Keratinocyte (primary cell): ENCODE data around the gene ZNF397. TPM values are rescaled to one million over a fixed set of nuclear protein-coding genes. Genes with fewer than 3 reads are reported as not detected.

Experiments
- DNase-seq: peaks from one replicate; pipeline ENCODE4 v3.0.0-alpha.2; 2011; ENCODE audit warnings: low read depth, missing footprints, low spot score
- FAIRE-seq: peaks from 2 replicates; lab custom pipeline; 2011; peaks lifted over from hg19 to GRCh38; lab: Jason Lieb, UNC
- H2AFZ ChIP-seq: 2 replicates; pipeline ENCODE4 v1.6.0; 2012; ENCODE audit warnings: low read length, control low read depth, inconsistent platforms; ENCODE audit not compliant: control insufficient read depth
- H3K27ac ChIP-seq: 2 replicates; pipeline ENCODE4 v1.5.1; 2011; ENCODE audit warnings: low read length; ENCODE audit not compliant: control insufficient read depth, insufficient read depth
- H3K27me3 ChIP-seq: 3 replicates; pipeline ENCODE4 v1.6.0; 2011; ENCODE audit warnings: low read length; ENCODE audit not compliant: control insufficient read depth, insufficient read depth; ENCODE audit errors: extremely low read depth
- H3K36me3 ChIP-seq, 2 experiments: 2 replicates in 1 of 2; 3 replicates in 1 of 2; pipeline ENCODE4 v1.5.1; 2011; ENCODE audit warnings: low read length in 2 of 2, mild to moderate bottlenecking in 1 of 2; ENCODE audit not compliant: control insufficient read depth in 2 of 2, insufficient read depth in 2 of 2; ENCODE audit errors: extremely low read depth in 1 of 2
- H3K4me1 ChIP-seq: 3 replicates; pipeline ENCODE4 v1.5.1; 2011; ENCODE audit warnings: low read length; ENCODE audit not compliant: control insufficient read depth, insufficient read depth; ENCODE audit errors: extremely low read depth
- H3K4me2 ChIP-seq: 3 replicates; pipeline ENCODE4 v1.6.0; 2011; ENCODE audit warnings: low read depth, low read length; ENCODE audit not compliant: control insufficient read depth, insufficient read depth; ENCODE audit errors: extremely low read depth
- H3K4me3 ChIP-seq, 3 experiments: fragments of 200-600 bp in 1 of 3; sonication (generic) in 1 of 3; 2 replicates in 2 of 3; 3 replicates in 1 of 3; pipeline ENCODE4 v1.5.1; 2011 to 2016; ENCODE audit warnings: low read length in 3 of 3, mild to moderate bottlenecking in 3 of 3, control low read depth in 2 of 3, inconsistent platforms in 1 of 3, low read depth in 1 of 3, mixed read lengths in 1 of 3, mixed run types in 1 of 3, moderate library complexity in 1 of 3; ENCODE audit not compliant: control insufficient read depth in 2 of 3, insufficient read depth in 2 of 3; ENCODE audit errors: extremely low read depth in 1 of 3
- H3K79me2 ChIP-seq: 2 replicates; pipeline ENCODE4 v1.6.0; 2012; ENCODE audit warnings: low read length; ENCODE audit not compliant: control insufficient read depth, insufficient read depth
- H3K9ac ChIP-seq: 3 replicates; pipeline ENCODE4 v1.6.0; 2011; ENCODE audit warnings: low read length; ENCODE audit not compliant: control insufficient read depth, insufficient read depth; ENCODE audit errors: extremely low read depth
- H3K9me1 ChIP-seq: 3 replicates; pipeline ENCODE4 v1.6.0; 2011; ENCODE audit warnings: low read length; ENCODE audit not compliant: control insufficient read depth, insufficient read depth; ENCODE audit errors: extremely low read depth
- H3K9me3 ChIP-seq: 2 replicates; pipeline ENCODE4 v1.5.1; 2012; ENCODE audit warnings: low read depth, low read length; ENCODE audit not compliant: control insufficient read depth
- H4K20me1 ChIP-seq: 3 replicates; pipeline ENCODE4 v1.6.0; 2011; ENCODE audit warnings: low read length; ENCODE audit not compliant: control insufficient read depth, insufficient read depth; ENCODE audit errors: extremely low read depth
- EZH2 ChIP-seq: IDR thresholded peaks from one replicate; pipeline ENCODE4 v1.6.1; 2012; ENCODE audit warnings: inconsistent platforms, mild to moderate bottlenecking, low read length, moderate library complexity
- dilution Hi-C: fragments of 300-500 bp; cut with MboI; formaldehyde crosslinking; loops from one replicate; pipeline ENCODE4 v1.7.0; 2020; ENCODE audit warnings: low sequenced_read_pairs; ENCODE audit not compliant: extremely low pct_ligation_motif_present
- polyA plus RNA-seq, 5 experiments: library from polyadenylated mRNA; depleted of rRNA in 3 of 5; stranded (reverse) in 3 of 5; stranded (forward) in 1 of 5; unstranded in 1 of 5; fragments of >200 nt; gene quantifications; 1 replicate in 1 of 5; 2 replicates in 3 of 5; 3 replicates in 1 of 5; pipeline versions ENCODE4 v1.2.1 to v1.2.3, GENCODE V29; 2011 to 2012; ENCODE audit warnings: missing spikeins in 2 of 5, low read depth in 1 of 5, low replicate concordance in 1 of 5
- TF ChIP-seq, protein P1 (sequence below), 3 experiments: IDR thresholded peaks in 1 of 3; conservative IDR thresholded peaks in 1 of 3; optimal IDR thresholded peaks in 1 of 3; 2 replicates in 2 of 3; 3 replicates in 1 of 3; pipeline versions ENCODE3 to v1.5.1; 2011; ENCODE audit warnings: low read length in 3 of 3, mild to moderate bottlenecking in 3 of 3, moderate library complexity in 2 of 3, control low read depth in 1 of 3, inconsistent platforms in 1 of 3; ENCODE audit not compliant: insufficient read depth in 2 of 3; ENCODE audit errors: extremely low read depth in 1 of 3

The ZNF397 gene
- polyA plus RNA-seq, 1 donor (not counting 4 experiments of a cell fraction or from before 2014, with no cell fraction given): 8.7 TPM

DNA sequence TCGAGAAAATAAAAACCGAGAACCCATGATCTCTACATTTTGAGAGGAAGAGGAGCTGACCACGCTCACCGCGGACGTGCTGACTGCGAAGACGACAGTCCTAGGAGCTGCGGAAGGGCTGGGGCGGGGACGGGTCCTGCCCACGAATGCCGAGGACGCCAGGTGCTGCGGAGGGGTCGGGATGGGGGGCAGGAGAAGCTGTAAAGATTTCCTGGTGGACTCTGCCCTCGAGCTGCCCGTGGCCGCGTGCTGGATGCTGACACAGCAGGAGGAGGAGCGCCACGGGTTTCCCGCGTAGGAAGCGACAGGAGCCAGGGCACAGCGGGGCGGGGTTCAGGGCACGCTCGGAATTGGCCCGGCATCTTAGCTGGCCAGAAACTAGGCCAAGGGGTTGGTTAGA lies 27.0 kb downstream of the ZNF397 start:
- Histone ChIP-seq H3K4me2 (no peak overlapping the region), H3K9ac (no peak overlapping the region)
- FAIRE-seq: no peak

DNA sequence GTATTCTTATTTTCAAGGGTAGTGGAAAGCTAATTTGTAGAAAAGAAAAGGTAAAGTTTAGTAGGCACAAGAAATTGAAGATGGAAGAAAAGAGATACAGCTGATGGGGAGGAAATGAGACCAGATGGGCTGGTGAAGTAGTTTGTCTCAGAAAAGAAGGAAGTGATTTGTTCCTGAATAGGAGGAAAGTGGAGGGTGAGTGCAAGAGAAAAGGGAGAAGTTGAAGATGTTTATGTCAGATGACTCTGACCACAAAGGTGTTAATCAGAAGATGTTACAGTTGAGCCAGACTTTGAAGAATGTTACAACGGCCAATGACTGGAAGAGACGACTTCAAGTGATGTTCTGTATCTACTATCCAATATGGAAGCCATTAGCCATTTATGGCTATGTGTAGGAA lies 28.0 kb downstream of the ZNF397 start:
- no peaks in the 10 kb centered on the region for H3K79me2 ChIP-seq
- dilution Hi-C loops: no loop called here
- no peak overlapping the region for H3K4me2 ChIP-seq
- H3K4me1 ChIP-seq: no peaks in the 10 kb centered on the region
- no peaks in the 10 kb centered on the region for H3K27me3 ChIP-seq
- no peak for TF ChIP-seq EZH2
- TF ChIP-seq, protein P1, sequence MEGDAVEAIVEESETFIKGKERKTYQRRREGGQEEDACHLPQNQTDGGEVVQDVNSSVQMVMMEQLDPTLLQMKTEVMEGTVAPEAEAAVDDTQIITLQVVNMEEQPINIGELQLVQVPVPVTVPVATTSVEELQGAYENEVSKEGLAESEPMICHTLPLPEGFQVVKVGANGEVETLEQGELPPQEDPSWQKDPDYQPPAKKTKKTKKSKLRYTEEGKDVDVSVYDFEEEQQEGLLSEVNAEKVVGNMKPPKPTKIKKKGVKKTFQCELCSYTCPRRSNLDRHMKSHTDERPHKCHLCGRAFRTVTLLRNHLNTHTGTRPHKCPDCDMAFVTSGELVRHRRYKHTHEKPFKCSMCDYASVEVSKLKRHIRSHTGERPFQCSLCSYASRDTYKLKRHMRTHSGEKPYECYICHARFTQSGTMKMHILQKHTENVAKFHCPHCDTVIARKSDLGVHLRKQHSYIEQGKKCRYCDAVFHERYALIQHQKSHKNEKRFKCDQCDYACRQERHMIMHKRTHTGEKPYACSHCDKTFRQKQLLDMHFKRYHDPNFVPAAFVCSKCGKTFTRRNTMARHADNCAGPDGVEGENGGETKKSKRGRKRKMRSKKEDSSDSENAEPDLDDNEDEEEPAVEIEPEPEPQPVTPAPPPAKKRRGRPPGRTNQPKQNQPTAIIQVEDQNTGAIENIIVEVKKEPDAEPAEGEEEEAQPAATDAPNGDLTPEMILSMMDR (optimal IDR thresholded peaks at IDR 0.05 in 1 of 3, IDR thresholded peaks at IDR 0.05 in 1 of 3, conservative IDR thresholded peaks at IDR 0.05 in 1 of 3; ENCODE audit: extremely low read depth in 1 of 3, insufficient read depth in 2 of 3, low read length in 3 of 3): no peak
- H3K36me3 ChIP-seq: no peaks in the 10 kb centered on the region
- H3K9me1 ChIP-seq: no peaks in the 10 kb centered on the region
- no peak overlapping the region for H3K4me3 ChIP-seq
- peaks cover 4% of the 10 kb centered on the region for H3K9me3 ChIP-seq
- peak; percentile 39 for FAIRE-seq
- H2AFZ ChIP-seq: no peak overlapping the region
- no peaks in the 10 kb centered on the region for H4K20me1 ChIP-seq
- H3K9ac ChIP-seq: no peak overlapping the region
- DNase-seq: no peak
- H3K27ac ChIP-seq: no peak overlapping the region

More for the DNA sequence above, 27.0 kb downstream of the ZNF397 start:
- TF ChIP-seq, protein P1 (optimal IDR thresholded peaks at IDR 0.05 in 1 of 3, IDR thresholded peaks at IDR 0.05 in 1 of 3, conservative IDR thresholded peaks at IDR 0.05 in 1 of 3; ENCODE audit: extremely low read depth in 1 of 3, insufficient read depth in 2 of 3, low read length in 3 of 3): no peak
- no peak for TF ChIP-seq EZH2
- H3K9me3 ChIP-seq: peaks cover 4% of the 10 kb centered on the region
- H2AFZ ChIP-seq: no peak overlapping the region
- dilution Hi-C loops: no loop called here
- peak overlapping the region in 1 of 3 experiments; percentile 26 for H3K4me3 ChIP-seq
- H3K4me1 ChIP-seq: no peaks in the 10 kb centered on the region
- no peaks in the 10 kb centered on the region for H3K27me3 ChIP-seq
- no peaks in the 10 kb centered on the region for H3K9me1 ChIP-seq
- no peak overlapping the region for H3K27ac ChIP-seq
- no peaks in the 10 kb centered on the region for H3K79me2 ChIP-seq
- DNase-seq: no peak
- H3K36me3 ChIP-seq: peaks cover 0 to 2% of the 10 kb centered on the region in 2 experiments
- H4K20me1 ChIP-seq: no peaks in the 10 kb centered on the region
